ENCODE results near the gene PRDM12. TPM values are rescaled to one million over a fixed set of nuclear protein-coding genes. Genes with fewer than 3 reads are reported as not detected.

Gene PRDM12
- 0.98 TPM for total RNA-seq (ENCODE audit: unreplicated experiment)
- long read RNA-seq = 0 reads

DNA sequence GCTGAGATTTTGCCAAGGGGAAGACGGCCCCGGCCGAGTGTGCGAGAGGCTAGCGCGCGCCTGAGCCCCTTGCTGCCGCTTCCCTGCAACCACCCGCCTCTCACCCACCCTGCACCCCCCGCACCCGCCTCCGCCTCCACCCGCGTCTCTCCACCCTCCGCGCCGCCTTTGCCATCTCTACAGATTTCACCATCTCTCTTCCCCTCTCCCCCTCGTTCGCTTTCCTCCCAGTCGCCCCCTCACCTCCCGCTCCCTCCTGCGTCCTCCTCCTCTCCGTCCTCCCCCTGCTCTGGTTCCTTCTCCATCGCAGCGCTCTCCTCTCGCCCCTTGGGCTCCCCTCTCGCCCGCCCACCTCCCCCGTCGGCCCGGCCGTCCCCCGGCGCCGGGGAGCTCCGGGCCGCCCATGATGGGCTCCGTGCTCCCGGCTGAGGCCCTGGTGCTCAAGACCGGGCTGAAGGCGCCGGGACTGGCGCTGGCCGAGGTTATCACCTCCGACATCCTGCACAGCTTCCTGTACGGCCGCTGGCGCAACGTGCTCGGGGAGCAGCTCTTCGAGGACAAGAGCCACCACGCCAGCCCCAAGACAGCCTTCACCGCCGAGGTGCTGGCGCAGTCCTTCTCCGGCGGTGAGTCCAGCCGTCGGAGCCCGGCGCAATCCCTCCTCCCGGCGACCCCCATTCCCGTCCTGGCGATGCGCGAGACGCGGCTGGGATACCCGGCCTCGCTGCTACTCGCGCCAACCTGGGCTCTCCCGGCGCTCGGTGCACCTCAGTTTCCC is at the start of gene PRDM12:
TSS of gene PRDM12 (plus strand) at position 344 of the 778 bp plus-strand sequence. CDS start at position 404, 60 bp downstream.
- TF ChIP-seq, protein P1, sequence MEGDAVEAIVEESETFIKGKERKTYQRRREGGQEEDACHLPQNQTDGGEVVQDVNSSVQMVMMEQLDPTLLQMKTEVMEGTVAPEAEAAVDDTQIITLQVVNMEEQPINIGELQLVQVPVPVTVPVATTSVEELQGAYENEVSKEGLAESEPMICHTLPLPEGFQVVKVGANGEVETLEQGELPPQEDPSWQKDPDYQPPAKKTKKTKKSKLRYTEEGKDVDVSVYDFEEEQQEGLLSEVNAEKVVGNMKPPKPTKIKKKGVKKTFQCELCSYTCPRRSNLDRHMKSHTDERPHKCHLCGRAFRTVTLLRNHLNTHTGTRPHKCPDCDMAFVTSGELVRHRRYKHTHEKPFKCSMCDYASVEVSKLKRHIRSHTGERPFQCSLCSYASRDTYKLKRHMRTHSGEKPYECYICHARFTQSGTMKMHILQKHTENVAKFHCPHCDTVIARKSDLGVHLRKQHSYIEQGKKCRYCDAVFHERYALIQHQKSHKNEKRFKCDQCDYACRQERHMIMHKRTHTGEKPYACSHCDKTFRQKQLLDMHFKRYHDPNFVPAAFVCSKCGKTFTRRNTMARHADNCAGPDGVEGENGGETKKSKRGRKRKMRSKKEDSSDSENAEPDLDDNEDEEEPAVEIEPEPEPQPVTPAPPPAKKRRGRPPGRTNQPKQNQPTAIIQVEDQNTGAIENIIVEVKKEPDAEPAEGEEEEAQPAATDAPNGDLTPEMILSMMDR (IDR thresholded peaks at IDR 0.05; ENCODE audit: partially characterized antibody, unreplicated experiment) = no peak
- Mint-ChIP-seq H3K36me3 (ENCODE audit: unreplicated experiment) (no peaks in the 10 kb centered on the region), H3K4me1 (ENCODE audit: low read depth, unreplicated experiment) (peaks cover 7% of the 10 kb centered on the region), H3K4me3 (ENCODE audit: unreplicated experiment) (peak within 1 kb of the TSS; percentile 76), H3K27me3 (ENCODE audit: unreplicated experiment) (peaks cover 23% of the 10 kb centered on the region), H3K9me3 (ENCODE audit: unreplicated experiment) (peaks cover 9% of the 10 kb centered on the region), H3K27ac (ENCODE audit: unreplicated experiment) (no peak within 1 kb of the TSS)
- peak; percentile 51 for DNase-seq

- Mint-ChIP-seq H3K36me3 (ENCODE audit: unreplicated experiment) (peaks cover 4% of the 10 kb centered on the region), H3K9me3 (ENCODE audit: unreplicated experiment) (no peaks in the 10 kb centered on the region), H3K4me1 (ENCODE audit: low read depth, unreplicated experiment) (peaks cover 3% of the 10 kb centered on the region), H3K4me3 (ENCODE audit: unreplicated experiment) (no peak overlapping the region), H3K27me3 (ENCODE audit: unreplicated experiment) (peaks cover 1% of the 10 kb centered on the region), H3K27ac (ENCODE audit: unreplicated experiment) (no peak overlapping the region)
- TF ChIP-seq, protein P1 (IDR thresholded peaks at IDR 0.05; ENCODE audit: partially characterized antibody, unreplicated experiment) = no peak
- no peak for DNase-seq
Observed at GRCh38 chr9:130616451-130616850, 47.9 kb upstream of the PRDM12 start.

- peaks cover 1% of the 10 kb centered on the region for H3K27me3 Mint-ChIP-seq (ENCODE audit: unreplicated experiment)
- H3K27ac Mint-ChIP-seq (ENCODE audit: unreplicated experiment) = no peak overlapping the region
- H3K9me3 Mint-ChIP-seq (ENCODE audit: unreplicated experiment) = peaks cover 2% of the 10 kb centered on the region
- no peak overlapping the region for H3K4me3 Mint-ChIP-seq (ENCODE audit: unreplicated experiment)
- peaks cover 16% of the 10 kb centered on the region for H3K4me1 Mint-ChIP-seq (ENCODE audit: low read depth, unreplicated experiment)
- TF ChIP-seq, protein P1 (IDR thresholded peaks at IDR 0.05; ENCODE audit: partially characterized antibody, unreplicated experiment) = no peak
- H3K36me3 Mint-ChIP-seq (ENCODE audit: unreplicated experiment) = peaks cover 8% of the 10 kb centered on the region
- no peak for DNase-seq
Observed at GRCh38 chr9:130623466-130623865, 40.9 kb upstream of the PRDM12 start.

DNA sequence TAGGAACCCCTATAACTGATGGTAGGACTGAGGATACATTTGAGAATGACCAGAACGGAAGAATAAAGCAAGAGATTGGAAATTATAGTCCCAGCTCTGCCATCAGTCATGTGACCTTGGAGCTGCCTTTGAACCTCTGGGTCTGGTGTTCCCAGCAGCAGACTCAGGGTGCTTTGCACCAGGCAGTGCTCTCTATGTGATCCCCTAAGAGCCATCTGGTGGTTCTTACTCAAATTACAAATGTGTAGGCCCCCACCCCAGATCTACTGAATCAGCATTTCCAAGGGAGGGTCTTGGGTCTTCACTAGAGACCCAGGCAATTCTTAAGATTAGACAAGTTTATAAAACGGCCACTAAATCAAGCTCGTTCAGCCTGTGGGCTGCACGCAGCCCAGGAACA is 40.2 kb upstream of the PRDM12 start:
- no peak overlapping the region for H3K27ac Mint-ChIP-seq (ENCODE audit: unreplicated experiment)
- H3K9me3 Mint-ChIP-seq (ENCODE audit: unreplicated experiment) = peaks cover 2% of the 10 kb centered on the region
- no peak for DNase-seq
- TF ChIP-seq, protein P1 (IDR thresholded peaks at IDR 0.05; ENCODE audit: partially characterized antibody, unreplicated experiment) = no peak
- H3K4me3 Mint-ChIP-seq (ENCODE audit: unreplicated experiment) = no peak overlapping the region
- peaks cover 16% of the 10 kb centered on the region for H3K4me1 Mint-ChIP-seq (ENCODE audit: low read depth, unreplicated experiment)
- peaks cover 1% of the 10 kb centered on the region for H3K27me3 Mint-ChIP-seq (ENCODE audit: unreplicated experiment)
- H3K36me3 Mint-ChIP-seq (ENCODE audit: unreplicated experiment) = peaks cover 8% of the 10 kb centered on the region

Measured in glutamatergic neuron (in vitro differentiated cells).